Measurements from ENCODE around the gene DCBLD1.

- TF ChIP-seq, protein P1, sequence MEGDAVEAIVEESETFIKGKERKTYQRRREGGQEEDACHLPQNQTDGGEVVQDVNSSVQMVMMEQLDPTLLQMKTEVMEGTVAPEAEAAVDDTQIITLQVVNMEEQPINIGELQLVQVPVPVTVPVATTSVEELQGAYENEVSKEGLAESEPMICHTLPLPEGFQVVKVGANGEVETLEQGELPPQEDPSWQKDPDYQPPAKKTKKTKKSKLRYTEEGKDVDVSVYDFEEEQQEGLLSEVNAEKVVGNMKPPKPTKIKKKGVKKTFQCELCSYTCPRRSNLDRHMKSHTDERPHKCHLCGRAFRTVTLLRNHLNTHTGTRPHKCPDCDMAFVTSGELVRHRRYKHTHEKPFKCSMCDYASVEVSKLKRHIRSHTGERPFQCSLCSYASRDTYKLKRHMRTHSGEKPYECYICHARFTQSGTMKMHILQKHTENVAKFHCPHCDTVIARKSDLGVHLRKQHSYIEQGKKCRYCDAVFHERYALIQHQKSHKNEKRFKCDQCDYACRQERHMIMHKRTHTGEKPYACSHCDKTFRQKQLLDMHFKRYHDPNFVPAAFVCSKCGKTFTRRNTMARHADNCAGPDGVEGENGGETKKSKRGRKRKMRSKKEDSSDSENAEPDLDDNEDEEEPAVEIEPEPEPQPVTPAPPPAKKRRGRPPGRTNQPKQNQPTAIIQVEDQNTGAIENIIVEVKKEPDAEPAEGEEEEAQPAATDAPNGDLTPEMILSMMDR (IDR thresholded peaks at IDR 0.05) = no peak
- TF ChIP-seq EZH2 (IDR thresholded peaks at IDR 0.05) = no peak
- TF ChIP-seq EZH2phosphoT487 (IDR thresholded peaks at IDR 0.05) = no peak
These were observed 650 bp downstream of the DCBLD1 start for GRCh38 chr6:117483004-117483644.

All from neural progenitor cell (in vitro differentiated cells).